HG02938 (cell line): ENCODE results near the gene RPEL1.
"Not testable (repeated sequence)": the region's sequence is repeated elsewhere in the genome, so short reads cannot be mapped to it uniquely, and the experiment has no call there.

ENCODE experiments used
- ATAC-seq: cut with Tn5 transposase; IDR thresholded peaks from one replicate; pipeline ENCODE4 v1.9.1; 2021; ENCODE audit warnings: mild to moderate bottlenecking, moderate library complexity; ENCODE audit not compliant: unreplicated experiment

RPEL1 gene

GRCh38 chr10:103232772-103233488 is 12.8 kb upstream of the RPEL1 start:
- ATAC-seq = no peak

GRCh38 chr10:103235775-103236174 is 9.9 kb upstream of the RPEL1 start:
- ATAC-seq = no peak

- ATAC-seq = no peak
These were observed 7.0 kb upstream of the RPEL1 start for GRCh38 chr10:103238506-103239252.

GRCh38 chr10:103241262-103242011 is 4.2 kb upstream of the RPEL1 start:
- no peak for ATAC-seq

GRCh38 chr10:103244666-103245271 is 918 bp upstream of the RPEL1 start:
- ATAC-seq = no peak

GRCh38 chr10:103246324-103246723 is 637 bp downstream of the RPEL1 start:
- ATAC-seq = no peak

- ATAC-seq = no peak
These were observed 8.4 kb downstream of the RPEL1 start for GRCh38 chr10:103254113-103254512.

- no peak for ATAC-seq
These were observed 9.0 kb downstream of the RPEL1 start for GRCh38 chr10:103254538-103255325.

- ATAC-seq = no peak
These were observed 10.9 kb downstream of the RPEL1 start for GRCh38 chr10:103256613-103257012.

GRCh38 chr10:103257812-103258211 is 12.1 kb downstream of the RPEL1 start:
- no peak for ATAC-seq

GRCh38 chr10:103258928-103259327 is 13.2 kb downstream of the RPEL1 start:
- ATAC-seq = not testable (repeated sequence)

- ATAC-seq = no peak
These were observed 14.3 kb downstream of the RPEL1 start for GRCh38 chr10:103259989-103260388.

- no peak for ATAC-seq
These were observed 16.5 kb downstream of the RPEL1 start for GRCh38 chr10:103262229-103262628.

- ATAC-seq = no peak
These were observed 20.1 kb downstream of the RPEL1 start for GRCh38 chr10:103265717-103266329.

GRCh38 chr10:103273041-103273441 is 27.4 kb downstream of the RPEL1 start:
- no peak for ATAC-seq

- ATAC-seq = no peak
These were observed 30.7 kb downstream of the RPEL1 start for GRCh38 chr10:103276251-103276895.

GRCh38 chr10:103276896-103277712 is 31.4 kb downstream of the RPEL1 start, which contains the start of gene INA:
Gene INA (plus strand): TSS chr10:103277138. CDS start chr10:103277212, 74 bp downstream.
- no peak for ATAC-seq

GRCh38 chr10:103277713-103278536 is 32.2 kb downstream of the RPEL1 start:
- ATAC-seq = no peak
